Measurements from ENCODE around the gene KIRREL3.

The KIRREL3 gene

DNA sequence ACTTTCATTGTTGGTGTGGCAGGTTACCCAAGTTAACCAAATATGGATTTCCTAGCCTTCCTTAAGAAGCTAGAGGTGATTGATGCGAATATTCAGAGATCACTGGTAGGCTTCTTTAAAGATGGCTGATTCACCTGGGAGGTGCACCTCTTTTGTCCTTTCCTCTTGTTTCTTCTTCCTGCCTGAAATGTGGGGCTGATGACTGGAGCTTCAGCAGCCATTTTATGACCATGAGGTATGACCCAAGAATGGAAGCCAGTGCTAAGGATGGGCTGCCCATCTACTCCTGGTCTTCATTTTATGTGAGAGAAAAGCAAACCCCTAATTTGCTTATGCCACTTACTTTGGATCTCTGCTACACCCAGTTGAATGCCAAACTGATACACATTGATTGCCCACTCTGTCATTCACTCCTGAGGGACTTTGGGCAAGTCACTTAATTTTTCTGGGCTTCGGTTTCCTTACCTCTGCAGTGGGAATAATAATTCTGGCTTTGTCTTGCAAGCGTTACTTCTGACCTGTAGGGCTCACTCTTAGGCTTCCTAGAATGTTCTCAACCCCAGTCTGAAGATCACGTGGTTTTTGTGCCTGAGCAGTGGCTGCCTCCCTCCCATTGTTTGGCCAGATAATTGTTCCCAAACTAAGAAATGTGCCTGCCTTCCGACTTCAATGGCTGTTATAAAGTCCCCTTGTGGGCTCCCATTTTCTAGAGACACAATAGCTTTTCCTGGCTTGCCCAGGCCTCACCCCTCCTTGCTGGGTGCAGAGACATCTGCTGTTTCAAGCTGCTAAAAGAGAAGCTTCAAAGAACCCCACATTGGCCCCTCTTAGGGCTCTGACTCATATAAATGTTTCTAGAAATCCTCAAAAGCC is 402.0 kb downstream of the KIRREL3 start:
- Histone ChIP-seq H2AFZ (ENCODE audit: low read length) (no peak overlapping the region), H2BK5ac (ENCODE audit: low read length) (no peak overlapping the region), H2BK15ac (ENCODE audit: low read length) (no peak overlapping the region), H3K4me1 (ENCODE audit: control insufficient read depth in 2 of 2, insufficient read depth in 1 of 2, low read depth in 1 of 2, low read length in 2 of 2) (peaks cover 11 to 32% of the 10 kb centered on the region in 2 donors), H4K8ac (ENCODE audit: low read depth, low read length) (no peak overlapping the region), H3K14ac (ENCODE audit: low read length) (no peak overlapping the region), H3K27me3 (ENCODE audit: control insufficient read depth in 3 of 3, insufficient read depth in 3 of 3, low read depth in 1 of 3, low read length in 3 of 3) (peaks cover 0 to 27% (median 2%) of the 10 kb centered on the region in 3 experiments), H2BK120ac (ENCODE audit: low read depth, low read length) (no peak overlapping the region), H3K79me1 (ENCODE audit: low read depth, low read length) (no peaks in the 10 kb centered on the region), H2AK5ac (ENCODE audit: low read depth, low read length) (no peak overlapping the region), H3K9ac (ENCODE audit: low read depth, low read length, poor library complexity) (no peak overlapping the region), H3K36me3 (replicated peaks in 1 of 2; ENCODE audit: control insufficient read depth in 2 of 2, insufficient read depth in 2 of 2, low read length in 2 of 2) (no peaks in the 10 kb centered on the region), H4K91ac (ENCODE audit: low read depth, low read length, poor library complexity) (no peak overlapping the region), H3K27ac (replicated peaks; ENCODE audit: low read length) (peak overlapping the region; percentile 61), H3K23ac (ENCODE audit: low read depth, low read length, poor library complexity) (no peak overlapping the region), H2BK12ac (ENCODE audit: low read length) (no peak overlapping the region), H3K4me3 (ENCODE audit: low read length in 2 of 2) (no peak overlapping the region), H3K4ac (ENCODE audit: low read length) (no peak overlapping the region), H3K9me3 (replicated peaks in 1 of 2; ENCODE audit: control insufficient read depth in 2 of 2, insufficient read depth in 1 of 2, low read depth in 1 of 2, low read length in 2 of 2) (peaks cover 0 to 2% of the 10 kb centered on the region in 2 donors), H3K4me2 (ENCODE audit: insufficient read depth, low read length, poor library complexity, severe bottlenecking) (no peak overlapping the region), H3K18ac (ENCODE audit: low read length) (no peak overlapping the region)
- no peak for DNase-seq (ENCODE audit: low spot score)
- no CpG with 5 or more reads among the region's 5 CpGs for WGBS, 2 donors (ENCODE audit: extremely low coverage in 2 of 2, insufficient read length in 2 of 2, insufficient replicate concordance in 1 of 2)

DNA sequence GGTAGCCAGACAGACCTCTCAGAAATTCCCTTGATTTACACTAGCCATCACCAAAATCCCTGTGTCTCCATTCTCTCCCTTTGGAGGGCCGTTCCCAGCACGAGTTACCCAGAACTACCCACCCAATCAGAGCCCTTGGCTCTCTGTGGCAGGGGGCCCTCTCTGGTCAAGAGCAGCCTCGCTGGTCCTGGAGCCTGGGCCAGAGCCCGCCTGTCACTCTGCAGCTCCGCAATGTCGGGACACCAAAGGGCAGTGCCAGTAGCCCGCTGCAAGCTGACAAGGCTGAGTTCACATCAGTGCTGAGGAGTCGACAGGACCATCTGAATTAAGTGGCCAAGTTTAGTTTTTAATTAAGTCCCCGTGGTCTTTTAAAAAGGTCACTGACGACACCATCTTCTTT is 403.5 kb downstream of the KIRREL3 start:
- no peaks in the 10 kb centered on the region for H3K36me3 ChIP-seq (replicated peaks in 1 of 2; ENCODE audit: control insufficient read depth in 2 of 2, insufficient read depth in 2 of 2, low read length in 2 of 2)
- H2BK120ac ChIP-seq (ENCODE audit: low read depth, low read length) = no peak overlapping the region
- H3K79me1 ChIP-seq (ENCODE audit: low read depth, low read length) = no peaks in the 10 kb centered on the region
- H3K4ac ChIP-seq (ENCODE audit: low read length) = no peak overlapping the region
- no peak overlapping the region for H3K14ac ChIP-seq (ENCODE audit: low read length)
- peak overlapping the region; percentile 57 for H3K18ac ChIP-seq (ENCODE audit: low read length)
- H2BK12ac ChIP-seq (ENCODE audit: low read length) = no peak overlapping the region
- H2BK15ac ChIP-seq (ENCODE audit: low read length) = no peak overlapping the region
- H3K4me1 ChIP-seq (ENCODE audit: control insufficient read depth in 2 of 2, insufficient read depth in 1 of 2, low read depth in 1 of 2, low read length in 2 of 2) = peaks cover 11 to 31% of the 10 kb centered on the region in 2 donors
- no peak overlapping the region for H3K4me2 ChIP-seq (ENCODE audit: insufficient read depth, low read length, poor library complexity, severe bottlenecking)
- H3K4me3 ChIP-seq (ENCODE audit: low read length in 2 of 2) = no peak overlapping the region
- no peak overlapping the region for H4K8ac ChIP-seq (ENCODE audit: low read depth, low read length)
- no peak overlapping the region for H4K91ac ChIP-seq (ENCODE audit: low read depth, low read length, poor library complexity)
- H3K9ac ChIP-seq (ENCODE audit: low read depth, low read length, poor library complexity) = no peak overlapping the region
- H3K27me3 ChIP-seq (ENCODE audit: control insufficient read depth in 3 of 3, insufficient read depth in 3 of 3, low read depth in 1 of 3, low read length in 3 of 3) = peaks cover 0 to 22% (median 0%) of the 10 kb centered on the region in 3 experiments
- H3K9me3 ChIP-seq (replicated peaks in 1 of 2; ENCODE audit: control insufficient read depth in 2 of 2, insufficient read depth in 1 of 2, low read depth in 1 of 2, low read length in 2 of 2) = peaks cover 0 to 2% of the 10 kb centered on the region in 2 donors
- H2AFZ ChIP-seq (ENCODE audit: low read length) = no peak overlapping the region
- H2AK5ac ChIP-seq (ENCODE audit: low read depth, low read length) = no peak overlapping the region
- no peak overlapping the region for H2BK5ac ChIP-seq (ENCODE audit: low read length)
- no peak overlapping the region for H3K27ac ChIP-seq (replicated peaks; ENCODE audit: low read length)
- H3K23ac ChIP-seq (ENCODE audit: low read depth, low read length, poor library complexity) = no peak overlapping the region
- no peak for DNase-seq (ENCODE audit: low spot score)
- no CpG with 5 or more reads among the region's 10 CpGs for WGBS, 2 donors (ENCODE audit: extremely low coverage in 2 of 2, insufficient read length in 2 of 2, insufficient replicate concordance in 1 of 2)

DNA sequence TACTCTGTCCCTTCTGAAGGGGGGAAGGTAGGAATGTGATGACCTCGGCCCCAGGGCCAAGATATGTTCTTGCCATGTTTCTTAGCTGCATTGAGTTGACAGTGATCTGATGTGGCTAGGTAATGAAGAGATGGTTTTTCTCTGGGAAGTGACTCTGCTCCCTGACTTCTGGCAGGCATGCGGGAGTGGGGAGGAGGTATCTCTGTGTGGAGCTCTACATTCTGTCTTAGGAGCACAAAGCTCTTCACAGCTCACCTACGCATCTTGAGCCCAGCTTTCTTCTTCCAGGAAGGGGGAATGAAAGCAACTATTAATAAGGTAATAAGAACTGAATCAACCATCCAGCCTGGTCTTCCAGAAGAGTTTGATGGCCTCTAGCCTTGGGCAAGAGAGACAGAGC is 404.1 kb downstream of the KIRREL3 start:
- Histone ChIP-seq H3K9me3 (replicated peaks in 1 of 2; ENCODE audit: control insufficient read depth in 2 of 2, insufficient read depth in 1 of 2, low read depth in 1 of 2, low read length in 2 of 2) (peaks cover 0 to 2% of the 10 kb centered on the region in 2 donors), H4K91ac (ENCODE audit: low read depth, low read length, poor library complexity) (no peak overlapping the region), H3K18ac (ENCODE audit: low read length) (peak overlapping the region; percentile 34), H3K9ac (ENCODE audit: low read depth, low read length, poor library complexity) (no peak overlapping the region), H3K27me3 (ENCODE audit: control insufficient read depth in 3 of 3, insufficient read depth in 3 of 3, low read depth in 1 of 3, low read length in 3 of 3) (peaks cover 0 to 17% (median 0%) of the 10 kb centered on the region in 3 experiments), H3K36me3 (replicated peaks in 1 of 2; ENCODE audit: control insufficient read depth in 2 of 2, insufficient read depth in 2 of 2, low read length in 2 of 2) (no peaks in the 10 kb centered on the region), H2BK120ac (ENCODE audit: low read depth, low read length) (no peak overlapping the region), H3K79me1 (ENCODE audit: low read depth, low read length) (no peaks in the 10 kb centered on the region), H2BK5ac (ENCODE audit: low read length) (no peak overlapping the region), H2AK5ac (ENCODE audit: low read depth, low read length) (no peak overlapping the region), H3K4me3 (ENCODE audit: low read length in 2 of 2) (no peak overlapping the region), H2BK12ac (ENCODE audit: low read length) (no peak overlapping the region), H2AFZ (ENCODE audit: low read length) (no peak overlapping the region), H3K23ac (ENCODE audit: low read depth, low read length, poor library complexity) (no peak overlapping the region), H3K14ac (ENCODE audit: low read length) (no peak overlapping the region), H3K27ac (replicated peaks; ENCODE audit: low read length) (no peak overlapping the region), H4K8ac (ENCODE audit: low read depth, low read length) (no peak overlapping the region), H2BK15ac (ENCODE audit: low read length) (no peak overlapping the region), H3K4me2 (ENCODE audit: insufficient read depth, low read length, poor library complexity, severe bottlenecking) (no peak overlapping the region), H3K4ac (ENCODE audit: low read length) (no peak overlapping the region), H3K4me1 (ENCODE audit: control insufficient read depth in 2 of 2, insufficient read depth in 1 of 2, low read depth in 1 of 2, low read length in 2 of 2) (peaks cover 6 to 29% of the 10 kb centered on the region in 2 donors)
- no peak for DNase-seq (ENCODE audit: low spot score)
- no CpG with 5 or more reads among the region's 3 CpGs for WGBS, 2 donors (ENCODE audit: extremely low coverage in 2 of 2, insufficient read length in 2 of 2, insufficient replicate concordance in 1 of 2)

DNA sequence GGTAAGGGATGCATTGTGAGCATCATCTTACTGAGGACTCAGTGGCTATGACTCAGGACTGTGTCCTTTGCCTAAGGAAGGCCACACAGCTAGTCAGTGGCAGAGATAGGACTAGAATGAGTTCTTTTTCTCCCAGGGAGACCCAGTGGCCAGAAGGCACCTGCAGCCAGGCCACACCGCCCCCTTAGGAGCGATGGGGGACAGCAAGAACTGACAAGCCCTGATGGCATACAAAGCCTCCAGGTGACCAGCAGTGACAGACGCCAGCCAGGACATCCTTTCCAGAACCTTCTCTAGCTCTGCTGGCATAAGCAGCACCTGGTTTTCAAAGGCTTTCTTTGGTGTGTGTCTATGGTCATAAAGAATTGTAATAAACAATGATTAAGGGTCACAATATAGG is 405.0 kb downstream of the KIRREL3 start:
- no peaks in the 10 kb centered on the region for H3K36me3 ChIP-seq (replicated peaks in 1 of 2; ENCODE audit: control insufficient read depth in 2 of 2, insufficient read depth in 2 of 2, low read length in 2 of 2)
- H2AK5ac ChIP-seq (ENCODE audit: low read depth, low read length) = no peak overlapping the region
- H3K14ac ChIP-seq (ENCODE audit: low read length) = no peak overlapping the region
- H3K9me3 ChIP-seq (replicated peaks in 1 of 2; ENCODE audit: control insufficient read depth in 2 of 2, insufficient read depth in 1 of 2, low read depth in 1 of 2, low read length in 2 of 2) = peaks cover 0 to 2% of the 10 kb centered on the region in 2 donors
- no peak overlapping the region for H3K4me2 ChIP-seq (ENCODE audit: insufficient read depth, low read length, poor library complexity, severe bottlenecking)
- H2AFZ ChIP-seq (ENCODE audit: low read length) = no peak overlapping the region
- H2BK12ac ChIP-seq (ENCODE audit: low read length) = no peak overlapping the region
- no peak overlapping the region for H4K91ac ChIP-seq (ENCODE audit: low read depth, low read length, poor library complexity)
- H3K23ac ChIP-seq (ENCODE audit: low read depth, low read length, poor library complexity) = no peak overlapping the region
- no peak overlapping the region for H3K4ac ChIP-seq (ENCODE audit: low read length)
- no peak overlapping the region for H3K9ac ChIP-seq (ENCODE audit: low read depth, low read length, poor library complexity)
- H3K27me3 ChIP-seq (ENCODE audit: control insufficient read depth in 3 of 3, insufficient read depth in 3 of 3, low read depth in 1 of 3, low read length in 3 of 3) = peaks cover 0 to 8% (median 0%) of the 10 kb centered on the region in 3 experiments
- no peak overlapping the region for H2BK5ac ChIP-seq (ENCODE audit: low read length)
- no peak overlapping the region for H3K27ac ChIP-seq (replicated peaks; ENCODE audit: low read length)
- H3K4me3 ChIP-seq (ENCODE audit: low read length in 2 of 2) = no peak overlapping the region
- no peak overlapping the region for H4K8ac ChIP-seq (ENCODE audit: low read depth, low read length)
- H2BK15ac ChIP-seq (ENCODE audit: low read length) = no peak overlapping the region
- H3K79me1 ChIP-seq (ENCODE audit: low read depth, low read length) = no peaks in the 10 kb centered on the region
- no peak overlapping the region for H2BK120ac ChIP-seq (ENCODE audit: low read depth, low read length)
- H3K4me1 ChIP-seq (ENCODE audit: control insufficient read depth in 2 of 2, insufficient read depth in 1 of 2, low read depth in 1 of 2, low read length in 2 of 2) = peaks cover 3 to 22% of the 10 kb centered on the region in 2 donors
- DNase-seq (ENCODE audit: low spot score) = no peak
- peak overlapping the region; percentile 60 for H3K18ac ChIP-seq (ENCODE audit: low read length)
- no CpG with 5 or more reads among the region's 3 CpGs for WGBS, 2 donors (ENCODE audit: extremely low coverage in 2 of 2, insufficient read length in 2 of 2, insufficient replicate concordance in 1 of 2)

Measured in neuronal stem cell (in vitro differentiated cells).